Neural progenitor cell (in vitro differentiated cells): Measurements from ENCODE around the gene PER1. TPM values are rescaled to one million over a fixed set of nuclear protein-coding genes. Genes with fewer than 3 reads are reported as not detected.
"Not testable (repeated sequence)": the region's sequence is repeated elsewhere in the genome, so short reads cannot be mapped to it uniquely, and the experiment has no call there.

Experiments used
- DNase-seq: peaks from one replicate; pipeline ENCODE4 v3.0.0-alpha.2; 2016; ENCODE audit warnings: low spot score
- H2AFZ ChIP-seq: fragments of 200-600 bp; sonication (generic); replicated peaks from 2 replicates; pipeline ENCODE4 v1.6.1; 2016; ENCODE audit warnings: antibody characterized with exemption
- H3F3A ChIP-seq: fragments of 200-600 bp; sonication (generic); 2 replicates; pipeline ENCODE4 v1.6.1; 2016; ENCODE audit warnings: antibody characterized with exemption, low read depth
- H3K27ac ChIP-seq: fragments of 200-600 bp; sonication (generic); 2 replicates; pipeline ENCODE4 v1.5.1; 2016; ENCODE audit warnings: mild to moderate bottlenecking
- H3K27me3 ChIP-seq: fragments of 200-600 bp; sonication (generic); 2 replicates; pipeline ENCODE4 v1.6.1; 2016; ENCODE audit warnings: mild to moderate bottlenecking, moderate library complexity
- H3K36me3 ChIP-seq: fragments of 200-600 bp; sonication (generic); 2 replicates; pipeline ENCODE4 v1.5.1; 2016
- H3K4me1 ChIP-seq: fragments of 200-600 bp; sonication (generic); 2 replicates; pipeline ENCODE4 v1.6.1; 2016; ENCODE audit warnings: mixed run types
- H3K4me2 ChIP-seq: fragments of 200-600 bp; sonication (generic); 2 replicates; pipeline ENCODE4 v1.6.1; 2016
- H3K4me3 ChIP-seq: fragments of 200-600 bp; sonication (generic); 2 replicates; pipeline ENCODE4 v1.5.1; 2016
- H3K79me2 ChIP-seq: fragments of 200-600 bp; sonication (generic); 2 replicates; pipeline ENCODE4 v1.6.1; 2016; ENCODE audit warnings: low read depth
- H3K9ac ChIP-seq: fragments of 200-600 bp; sonication (generic); 2 replicates; pipeline ENCODE4 v1.6.1; 2016
- H3K9me3 ChIP-seq: fragments of 200-600 bp; sonication (generic); 2 replicates; pipeline ENCODE4 v1.5.1; 2016; ENCODE audit warnings: low read depth
- H4K20me1 ChIP-seq: fragments of 200-600 bp; sonication (generic); 2 replicates; pipeline ENCODE4 v1.6.1; 2016; ENCODE audit warnings: low read depth
- H3K27ac Mint-ChIP-seq: 3 replicates; pipeline ENCODE4 v1.8.0; 2021; ENCODE audit warnings: mixed read lengths
- H3K27me3 Mint-ChIP-seq: 2 replicates; pipeline ENCODE4 v1.8.0; 2022; ENCODE audit warnings: low read depth, mild to moderate bottlenecking, inconsistent platforms, moderate library complexity, mixed read lengths; ENCODE audit not compliant: insufficient read depth
- H3K36me3 Mint-ChIP-seq: 3 replicates; pipeline ENCODE4 v1.8.0; 2021; ENCODE audit warnings: mixed read lengths
- H3K4me1 Mint-ChIP-seq: 3 replicates; pipeline ENCODE4 v1.8.0; 2021; ENCODE audit warnings: mixed read lengths
- H3K4me3 Mint-ChIP-seq: 3 replicates; pipeline ENCODE4 v1.8.0; 2021; ENCODE audit warnings: mild to moderate bottlenecking, moderate library complexity, mixed read lengths
- H3K9me3 Mint-ChIP-seq: 3 replicates; pipeline ENCODE4 v1.8.0; 2020; ENCODE audit warnings: mixed read lengths
- CTCF ChIP-seq: fragments of 200-600 bp; sonication (generic); IDR thresholded peaks from 2 replicates; pipeline ENCODE4 v1.5.1; 2017; ENCODE audit warnings: antibody characterized with exemption, mild to moderate bottlenecking
- EZH2 ChIP-seq: fragments of 200-600 bp; sonication (generic); IDR thresholded peaks from 2 replicates; pipeline ENCODE4 v1.6.1; 2017; ENCODE audit warnings: antibody characterized with exemption, mild to moderate bottlenecking, moderate library complexity
- EZH2phosphoT487 ChIP-seq: fragments of 200-600 bp; sonication (generic); IDR thresholded peaks from 2 replicates; pipeline ENCODE4 v1.6.1; 2017; ENCODE audit warnings: antibody characterized with exemption
- total RNA-seq: library from RNA; depleted of rRNA; stranded (reverse); fragments of >200 nt; gene quantifications from 2 replicates; pipeline ENCODE4 v1.2.3, GENCODE V29; 2015; ENCODE audit warnings: low replicate concordance

PER1 gene
- total RNA-seq, 1 donor from 2014 or later: 3.2 TPM

GRCh38 chr17:8175795-8176196 is 23.6 kb upstream of the PER1 start:
- Mint-ChIP-seq H3K27ac (peak overlapping the region; percentile 83), H3K4me1 (peaks cover 50% of the 10 kb centered on the region), H3K9me3 (no peaks in the 10 kb centered on the region), H3K36me3 (no peaks in the 10 kb centered on the region), H3K4me3 (peak overlapping the region; percentile 91), H3K27me3 (peaks cover 2% of the 10 kb centered on the region)
- H3K9ac ChIP-seq: peak overlapping the region; percentile 3
- no peaks in the 10 kb centered on the region for H3K79me2 ChIP-seq
- TF ChIP-seq CTCF (no peak), EZH2 (no peak), EZH2phosphoT487 (no peak)
- H3K4me3 ChIP-seq: peak overlapping the region; percentile 57
- H3K27ac ChIP-seq: no peak overlapping the region
- H3K9me3 ChIP-seq: no peaks in the 10 kb centered on the region
- peaks cover 53% of the 10 kb centered on the region for H3F3A ChIP-seq
- peak overlapping the region; percentile 55 for H2AFZ ChIP-seq
- no peaks in the 10 kb centered on the region for H3K27me3 ChIP-seq
- H3K4me2 ChIP-seq: peak overlapping the region; percentile 84
- H4K20me1 ChIP-seq: no peaks in the 10 kb centered on the region
- no peaks in the 10 kb centered on the region for H3K36me3 ChIP-seq
- H3K4me1 ChIP-seq: peaks cover 18% of the 10 kb centered on the region
- DNase-seq: no peak

- H3K4me3 Mint-ChIP-seq: peak overlapping the region; percentile 91
These were observed 21.7 kb upstream of the PER1 start for GRCh38 chr17:8173871-8174322.

GRCh38 chr17:8173056-8173870 is 21.1 kb upstream of the PER1 start:
- Histone ChIP-seq H3K4me3 (peak overlapping the region; percentile 59), H3K27ac (peak overlapping the region; percentile 98), H3K9ac (peak overlapping the region; percentile 90), H3K4me2 (peak overlapping the region; percentile 79), H3F3A (peaks cover 53% of the 10 kb centered on the region), H3K27me3 (no peaks in the 10 kb centered on the region), H3K4me1 (peaks cover 18% of the 10 kb centered on the region), H3K36me3 (no peaks in the 10 kb centered on the region), H3K9me3 (no peaks in the 10 kb centered on the region), H2AFZ (peak overlapping the region; percentile 30), H3K79me2 (no peaks in the 10 kb centered on the region), H4K20me1 (no peaks in the 10 kb centered on the region)
- DNase-seq: peak; percentile 90
- Mint-ChIP-seq H3K27ac (peak overlapping the region; percentile 100), H3K4me1 (peaks cover 54% of the 10 kb centered on the region), H3K27me3 (peaks cover 2% of the 10 kb centered on the region), H3K9me3 (no peaks in the 10 kb centered on the region), H3K36me3 (no peaks in the 10 kb centered on the region), H3K4me3 (peak overlapping the region; percentile 91)
- peak; percentile 3 for TF ChIP-seq EZH2phosphoT487
- TF ChIP-seq EZH2: no peak

More at GRCh38 chr17:8173871-8174322, 21.7 kb upstream of the PER1 start:
- peak overlapping the region; percentile 79 for H3K4me2 ChIP-seq
- TF ChIP-seq EZH2phosphoT487 (peak; percentile 5), EZH2 (no peak)
- H2AFZ ChIP-seq: peak overlapping the region; percentile 30
- Mint-ChIP-seq H3K9me3 (no peaks in the 10 kb centered on the region), H3K36me3 (no peaks in the 10 kb centered on the region), H3K4me1 (peaks cover 50% of the 10 kb centered on the region), H3K27ac (peak overlapping the region; percentile 100), H3K27me3 (peaks cover 2% of the 10 kb centered on the region)
- H4K20me1 ChIP-seq: no peaks in the 10 kb centered on the region
- H3K27ac ChIP-seq: peak overlapping the region; percentile 98
- peak overlapping the region; percentile 90 for H3K9ac ChIP-seq
- peak; percentile 65 for DNase-seq
- H3K36me3 ChIP-seq: no peaks in the 10 kb centered on the region
- no peaks in the 10 kb centered on the region for H3K9me3 ChIP-seq
- H3K27me3 ChIP-seq: no peaks in the 10 kb centered on the region
- no peaks in the 10 kb centered on the region for H3K79me2 ChIP-seq
- H3K4me3 ChIP-seq: peak overlapping the region; percentile 59
- H3F3A ChIP-seq: peaks cover 53% of the 10 kb centered on the region
- H3K4me1 ChIP-seq: peaks cover 18% of the 10 kb centered on the region

GRCh38 chr17:8170186-8170585 is 18.0 kb upstream of the PER1 start:
- H3K36me3 ChIP-seq, H3K79me2 ChIP-seq, H3K27me3 Mint-ChIP-seq, H3K9me3 ChIP-seq, H3K4me2 ChIP-seq, H3K27me3 ChIP-seq, DNase-seq, H3K4me3 Mint-ChIP-seq, H4K20me1 ChIP-seq, H3K27ac ChIP-seq, H3K9me3 Mint-ChIP-seq, H3K9ac ChIP-seq, H3K4me3 ChIP-seq, H2AFZ ChIP-seq, H3K27ac Mint-ChIP-seq, H3K36me3 Mint-ChIP-seq: not testable (repeated sequence)
- Histone ChIP-seq H3F3A (peaks cover 37% of the 10 kb centered on the region), H3K4me1 (peaks cover 12% of the 10 kb centered on the region)
- peaks cover 41% of the 10 kb centered on the region for H3K4me1 Mint-ChIP-seq
